ENCODE data around the gene BAD. TPM values are rescaled to one million over a fixed set of nuclear protein-coding genes. Genes with fewer than 3 reads are reported as not detected.

Gene BAD
- total RNA-seq, 4 donors from 2014 or later: 57.1 to 71.9 (median 64.4) TPM

DNA sequence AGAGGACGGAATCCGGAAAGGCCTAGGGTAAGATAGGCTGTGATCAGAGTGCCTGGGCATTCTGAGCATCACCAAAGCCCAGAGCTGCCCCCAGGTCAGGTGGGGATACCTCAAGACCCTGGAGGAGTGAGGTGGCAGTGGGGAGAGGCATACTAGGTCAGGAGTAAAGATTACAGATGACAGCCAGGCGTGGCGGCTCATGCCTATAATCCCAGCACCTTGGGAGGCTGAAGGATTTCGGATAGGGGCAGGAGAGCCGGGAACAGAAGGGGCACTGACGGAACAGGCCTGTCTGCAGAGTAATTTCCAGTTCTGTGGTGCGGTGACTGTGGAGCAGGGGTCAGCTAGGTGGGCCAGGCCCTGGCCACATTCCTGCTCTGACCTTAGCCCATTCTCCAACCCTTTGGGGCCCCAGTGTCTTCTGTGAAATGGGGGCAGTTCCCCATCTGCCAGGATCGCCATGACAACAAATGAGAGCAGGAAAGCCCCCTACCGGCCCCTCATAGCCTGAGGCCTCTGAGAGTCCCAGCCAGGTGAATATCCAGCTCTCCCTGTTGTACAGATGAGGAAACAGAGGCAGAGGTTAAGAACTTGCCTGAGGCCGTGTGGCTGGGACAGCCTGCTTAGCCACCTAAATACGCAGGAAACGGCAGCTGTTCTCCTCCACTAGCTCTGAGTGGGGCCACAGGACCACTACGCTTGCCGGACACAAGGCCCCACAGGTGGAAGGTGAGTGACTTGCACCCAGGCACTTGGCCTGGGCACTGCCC lies 9.2 kb downstream of the BAD start:
- WGBS: 88% methylated on average over 14 of the region's 15 CpGs
- Histone ChIP-seq H3K36me3 (peaks cover 14% of the 10 kb centered on the region), H3K27me3 (no peaks in the 10 kb centered on the region), H3K9me3 (no peaks in the 10 kb centered on the region), H3K4me3 (no peak overlapping the region), H3K27ac (no peak overlapping the region), H3K4me1 (peaks cover 24% of the 10 kb centered on the region)
- no peak for TF ChIP-seq CTCF (IDR thresholded peaks at IDR 0.05)
- TF ChIP-seq POLR2AphosphoS5 (IDR thresholded peaks at IDR 0.05): no peak
- TF ChIP-seq POLR2A (IDR thresholded peaks at IDR 0.05): no peak
- TF ChIP-seq EP300 (IDR thresholded peaks at IDR 0.05): no peak
- DNase-seq (ENCODE audit: low spot score in 2 of 2): no peak

DNA sequence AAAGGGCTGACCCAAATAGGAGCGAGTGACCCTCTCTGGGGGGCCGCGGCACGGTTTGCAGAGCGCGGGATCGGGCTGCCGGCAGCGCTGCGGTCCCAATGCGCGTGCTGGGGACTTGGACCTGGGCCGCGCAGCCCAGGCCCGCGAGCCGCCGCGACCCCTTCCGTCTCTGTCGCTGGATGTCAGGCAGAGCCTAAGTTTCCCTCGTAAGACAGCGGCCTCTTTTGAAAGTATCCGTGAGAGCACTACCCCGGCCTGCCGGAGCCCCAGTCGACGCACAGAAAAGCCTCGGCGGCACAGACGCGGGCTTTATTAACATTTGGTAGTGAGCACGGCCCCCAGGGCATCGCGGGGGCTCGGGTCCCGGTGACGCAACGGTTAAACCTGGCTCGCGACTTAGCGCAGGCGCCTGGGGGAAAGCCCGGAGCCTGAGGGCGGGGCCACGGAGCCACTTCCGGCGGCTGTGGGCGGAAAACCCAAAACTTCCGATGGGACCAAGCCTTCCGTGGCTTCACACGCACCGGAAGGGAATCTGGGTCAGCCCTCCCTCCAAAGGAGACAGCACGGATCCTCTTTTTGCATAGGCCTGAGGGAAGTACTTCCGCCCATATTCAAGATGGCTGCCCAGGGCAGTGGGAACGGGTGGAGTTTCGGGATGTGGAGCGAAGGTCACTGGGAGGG lies 14.8 kb downstream of the BAD start:
- peak in 1 of 2 donors; percentile 19 for TF ChIP-seq POLR2A (IDR thresholded peaks at IDR 0.05)
- TF ChIP-seq POLR2AphosphoS5 (IDR thresholded peaks at IDR 0.05): peak; percentile 29 to 96 (median 95)
- TF ChIP-seq EP300 (IDR thresholded peaks at IDR 0.05): no peak
- TF ChIP-seq CTCF (IDR thresholded peaks at IDR 0.05): peak in 1 of 2 donors; percentile 14
- 0% methylated on average over 23 of the region's 58 CpGs for WGBS

DNA sequence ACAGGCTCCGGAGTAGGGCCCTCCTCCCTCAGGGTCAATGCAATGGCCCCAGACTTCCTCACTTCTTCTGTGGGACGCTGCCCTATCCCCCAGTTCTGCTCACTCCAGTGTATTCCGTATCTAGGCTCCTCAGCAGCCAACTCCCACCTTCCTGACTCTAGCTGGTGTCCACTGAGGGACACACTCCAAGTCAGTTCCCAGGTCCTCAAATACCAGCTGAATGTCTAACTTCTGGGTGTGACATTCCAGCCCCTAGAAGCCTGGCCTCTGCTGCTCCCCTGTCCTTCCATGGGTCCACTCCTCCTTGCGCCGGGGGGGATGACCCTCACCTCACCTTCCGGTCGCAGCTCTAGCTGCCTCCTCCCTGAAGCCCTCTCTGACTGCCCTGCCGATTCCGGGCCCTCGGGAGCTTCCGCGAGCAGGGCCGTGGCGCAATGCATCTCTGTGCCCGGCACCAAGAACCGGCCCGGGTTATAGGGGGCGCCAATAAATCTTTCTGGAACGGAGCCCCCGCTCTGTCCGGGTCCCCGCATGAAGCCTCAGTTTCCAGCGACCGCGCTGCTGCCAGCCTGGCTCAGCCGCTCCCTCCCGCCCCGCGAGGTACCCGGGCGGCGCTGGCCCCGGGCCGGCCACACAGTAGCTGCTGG lies 15.4 kb downstream of the BAD start:
- DNase-seq (ENCODE audit: low spot score in 2 of 2): no peak
- peaks cover 25% of the 10 kb centered on the region for H3K36me3 ChIP-seq
- TF ChIP-seq POLR2AphosphoS5 (IDR thresholded peaks at IDR 0.05): no peak
- TF ChIP-seq POLR2A (IDR thresholded peaks at IDR 0.05): no peak
- no peak for TF ChIP-seq EP300 (IDR thresholded peaks at IDR 0.05)
- TF ChIP-seq CTCF (IDR thresholded peaks at IDR 0.05): no peak
- H3K4me1 ChIP-seq: peaks cover 37% of the 10 kb centered on the region
- H3K4me3 ChIP-seq: peak overlapping the region; percentile 69
- no peaks in the 10 kb centered on the region for H3K9me3 ChIP-seq
- H3K27me3 ChIP-seq: no peaks in the 10 kb centered on the region
- 3% methylated on average over 12 of the region's 34 CpGs for WGBS
- H3K27ac ChIP-seq: peak overlapping the region; percentile 95

More for the DNA sequence above, 14.8 kb downstream of the BAD start:
- peak; percentile 99 for DNase-seq (ENCODE audit: low spot score in 2 of 2)
- H3K36me3 ChIP-seq: peaks cover 18% of the 10 kb centered on the region
- no peaks in the 10 kb centered on the region for H3K9me3 ChIP-seq
- peak overlapping the region; percentile 95 for H3K27ac ChIP-seq
- peaks cover 37% of the 10 kb centered on the region for H3K4me1 ChIP-seq
- H3K4me3 ChIP-seq: peak overlapping the region; percentile 69
- no peaks in the 10 kb centered on the region for H3K27me3 ChIP-seq

GRCh38 chr11:64268025-64268892 lies 16.2 kb downstream of the BAD start:
- H3K9me3 ChIP-seq: no peaks in the 10 kb centered on the region
- peak overlapping the region; percentile 69 for H3K4me3 ChIP-seq
- H3K36me3 ChIP-seq: peaks cover 33% of the 10 kb centered on the region
- 42% methylated on average over 16 of the region's 23 CpGs for WGBS
- H3K27ac ChIP-seq: peak overlapping the region; percentile 95
- no peaks in the 10 kb centered on the region for H3K27me3 ChIP-seq
- peaks cover 37% of the 10 kb centered on the region for H3K4me1 ChIP-seq
- TF ChIP-seq CTCF (IDR thresholded peaks at IDR 0.05) (no peak), POLR2A (IDR thresholded peaks at IDR 0.05) (no peak), POLR2AphosphoS5 (IDR thresholded peaks at IDR 0.05) (no peak), EP300 (IDR thresholded peaks at IDR 0.05) (no peak)
- DNase-seq (ENCODE audit: low spot score in 2 of 2): no peak

All from suprapubic skin (tissue), 4 donors.